C4-2B (cell line): Measurements from ENCODE around the gene EHF.

Experiments
- ZFX ChIP-seq: fragments of 450-650 bp; IDR thresholded peaks from 2 replicates; pipeline ENCODE4 v1.6.1; 2017
- TF ChIP-seq, protein P1 (sequence below): fragments of 450-650 bp; conservative IDR thresholded peaks from 2 replicates; pipeline ENCODE4 v1.5.1; 2017; ENCODE audit warnings: mild to moderate bottlenecking

DNA sequence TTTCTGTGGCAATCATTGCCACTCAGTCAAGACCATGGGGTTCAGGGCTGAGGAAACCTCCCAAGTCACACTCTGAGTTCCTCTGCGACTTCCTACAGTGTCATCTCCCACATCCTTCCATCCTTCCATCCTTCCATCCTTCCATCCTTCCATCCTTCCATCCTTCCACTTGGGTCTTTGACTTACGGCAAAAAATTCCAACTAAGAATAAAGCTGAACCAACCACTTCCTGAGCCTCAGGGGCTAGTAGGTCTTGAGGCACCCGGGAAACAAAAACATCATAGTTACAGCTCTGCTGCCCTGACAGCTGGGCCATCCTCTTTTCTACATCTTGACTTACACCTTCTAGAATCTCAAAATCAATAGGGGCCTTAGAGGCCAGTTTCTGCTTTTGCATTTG, 32.1 kb downstream of the EHF start:
- TF ChIP-seq, protein P1, sequence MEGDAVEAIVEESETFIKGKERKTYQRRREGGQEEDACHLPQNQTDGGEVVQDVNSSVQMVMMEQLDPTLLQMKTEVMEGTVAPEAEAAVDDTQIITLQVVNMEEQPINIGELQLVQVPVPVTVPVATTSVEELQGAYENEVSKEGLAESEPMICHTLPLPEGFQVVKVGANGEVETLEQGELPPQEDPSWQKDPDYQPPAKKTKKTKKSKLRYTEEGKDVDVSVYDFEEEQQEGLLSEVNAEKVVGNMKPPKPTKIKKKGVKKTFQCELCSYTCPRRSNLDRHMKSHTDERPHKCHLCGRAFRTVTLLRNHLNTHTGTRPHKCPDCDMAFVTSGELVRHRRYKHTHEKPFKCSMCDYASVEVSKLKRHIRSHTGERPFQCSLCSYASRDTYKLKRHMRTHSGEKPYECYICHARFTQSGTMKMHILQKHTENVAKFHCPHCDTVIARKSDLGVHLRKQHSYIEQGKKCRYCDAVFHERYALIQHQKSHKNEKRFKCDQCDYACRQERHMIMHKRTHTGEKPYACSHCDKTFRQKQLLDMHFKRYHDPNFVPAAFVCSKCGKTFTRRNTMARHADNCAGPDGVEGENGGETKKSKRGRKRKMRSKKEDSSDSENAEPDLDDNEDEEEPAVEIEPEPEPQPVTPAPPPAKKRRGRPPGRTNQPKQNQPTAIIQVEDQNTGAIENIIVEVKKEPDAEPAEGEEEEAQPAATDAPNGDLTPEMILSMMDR = no peak
- TF ChIP-seq ZFX = no peak
